Neural progenitor cell (in vitro differentiated cells): ENCODE measurements around the gene CNTN5.

ENCODE experiments used
- EZH2 ChIP-seq: fragments of 200-600 bp; sonication (generic); IDR thresholded peaks from 2 replicates; pipeline ENCODE4 v1.6.1; 2017; ENCODE audit warnings: antibody characterized with exemption, mild to moderate bottlenecking, moderate library complexity
- EZH2phosphoT487 ChIP-seq: fragments of 200-600 bp; sonication (generic); IDR thresholded peaks from 2 replicates; pipeline ENCODE4 v1.6.1; 2017; ENCODE audit warnings: antibody characterized with exemption

DNA sequence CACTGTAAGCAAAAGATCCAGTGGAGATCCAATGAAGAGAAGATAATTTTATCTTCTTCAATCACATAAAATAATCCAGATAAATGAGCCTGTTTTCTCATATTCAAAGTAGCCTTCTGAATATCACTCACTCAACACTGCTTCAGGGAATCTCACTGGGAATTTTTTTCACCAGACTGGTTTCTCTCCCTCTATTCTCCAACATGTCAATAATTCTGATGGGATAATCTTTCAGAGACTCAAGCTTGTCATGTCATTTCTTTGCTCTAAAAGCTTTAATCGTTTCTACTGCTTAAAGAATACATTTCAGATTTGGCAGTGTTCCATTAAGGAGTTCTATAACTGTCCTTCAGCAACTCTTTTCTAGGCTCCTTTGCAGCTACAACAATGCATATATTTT lies 16.3 kb downstream of the CNTN5 start:
- no peak for TF ChIP-seq EZH2
- no peak for TF ChIP-seq EZH2phosphoT487
